ENCODE measurements around the gene GSTM4. TPM values are rescaled to one million over a fixed set of nuclear protein-coding genes. Genes with fewer than 3 reads are reported as not detected.

Gene GSTM4
- polyA plus RNA-seq, 1 experiment, result 28.5 TPM

DNA sequence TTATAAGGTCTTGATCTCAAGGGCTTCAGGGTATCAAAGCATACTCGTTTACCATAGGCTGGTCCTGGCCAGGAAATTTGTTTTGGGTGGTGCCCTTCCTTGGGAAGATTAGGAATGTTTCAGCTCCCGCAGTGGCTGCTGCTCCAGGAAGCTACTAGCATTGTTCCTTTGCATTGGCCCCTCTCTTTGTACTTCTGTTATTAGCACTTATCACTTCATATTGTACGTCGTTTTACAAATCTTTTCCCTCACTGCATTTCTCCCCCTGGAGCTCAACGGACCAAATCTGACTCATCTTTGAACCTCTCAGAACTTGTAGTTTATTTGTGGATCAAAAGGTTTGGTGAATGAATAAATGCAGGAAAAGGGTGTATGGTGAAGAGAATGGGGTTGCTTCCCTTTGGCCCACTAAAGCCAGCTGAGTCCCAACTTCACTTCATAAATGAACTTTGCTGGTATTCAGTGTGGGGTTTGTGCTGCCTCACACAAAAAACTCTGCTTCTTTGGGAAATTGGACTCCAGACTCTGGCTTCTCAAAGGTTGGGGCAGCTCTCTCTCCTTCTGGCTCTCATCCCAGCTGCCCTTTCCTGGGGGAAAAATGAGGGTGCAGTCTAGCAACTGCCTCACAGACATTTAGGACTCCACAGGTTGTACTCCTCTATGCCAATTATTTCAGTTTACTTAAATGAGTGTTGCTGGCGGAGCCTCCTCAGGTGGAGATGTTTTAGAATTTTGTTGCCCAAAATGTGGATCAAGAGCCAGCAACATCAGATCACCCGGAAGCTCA lies 42.3 kb upstream of the GSTM4 start:
- no peaks in the 10 kb centered on the region for H3K36me3 ChIP-seq (ENCODE audit: control insufficient read depth, insufficient read depth, low read length)
- no peak for TF ChIP-seq CTCF (IDR thresholded peaks at IDR 0.05; ENCODE audit: insufficient read depth, low read depth, low read length)
- H3K4me3 ChIP-seq (ENCODE audit: low read depth, low read length), result no peak overlapping the region
- no peaks in the 10 kb centered on the region for H3K27me3 ChIP-seq (ENCODE audit: control insufficient read depth, insufficient read depth, low read length)
- ChIA-PET CTCF (interaction anchor here (0.7 to 4.2 kb wide), 10 partner anchors 14 to 160 kb away, joined by 3 to 27 read pairs (median 3); no protein-coding TSS in a partner anchor), POLR2A (no interaction called here)
- no peak for DNase-seq (ENCODE audit: low read depth)

DNA sequence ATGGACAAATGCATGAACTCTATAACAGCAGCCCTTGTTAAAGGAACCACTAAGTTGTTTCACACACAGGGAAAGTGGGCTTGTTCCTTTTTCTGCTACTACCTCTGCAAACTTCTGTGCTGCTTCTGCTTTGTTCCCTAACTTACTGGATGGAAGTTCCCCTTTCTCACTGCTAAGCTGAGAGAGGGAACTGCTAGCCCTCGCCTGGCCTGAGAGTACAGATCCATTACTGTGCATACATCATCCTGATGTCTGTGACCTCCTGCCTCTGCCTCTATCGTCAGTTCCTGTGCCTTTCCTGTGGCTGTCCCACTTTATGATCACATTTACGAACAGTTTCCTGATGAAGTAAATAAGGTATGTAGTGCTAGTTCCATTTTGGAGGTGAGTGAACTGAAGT lies 40.0 kb upstream of the GSTM4 start:
- CTCF ChIA-PET, result interaction anchor here (2.1 kb wide), 1 partner anchor 24 kb away, joined by 13 read pairs; no protein-coding TSS in a partner anchor
- POLR2A ChIA-PET, result no interaction called here
- H3K36me3 ChIP-seq (ENCODE audit: control insufficient read depth, insufficient read depth, low read length), result no peaks in the 10 kb centered on the region
- no peaks in the 10 kb centered on the region for H3K27me3 ChIP-seq (ENCODE audit: control insufficient read depth, insufficient read depth, low read length)
- DNase-seq (ENCODE audit: low read depth), result no peak
- no peak for TF ChIP-seq CTCF (IDR thresholded peaks at IDR 0.05; ENCODE audit: insufficient read depth, low read depth, low read length)
- no peak overlapping the region for H3K4me3 ChIP-seq (ENCODE audit: low read depth, low read length)

- ChIA-PET POLR2A (no interaction called here), CTCF (interaction anchor here (0.8 to 2.1 kb wide), 4 partner anchors 8 to 126 kb away, joined by 3 to 13 read pairs (median 3); no protein-coding TSS in a partner anchor)
- H3K4me3 ChIP-seq (ENCODE audit: low read depth, low read length), result no peak overlapping the region
- TF ChIP-seq CTCF (IDR thresholded peaks at IDR 0.05; ENCODE audit: insufficient read depth, low read depth, low read length), result no peak
- no peaks in the 10 kb centered on the region for H3K36me3 ChIP-seq (ENCODE audit: control insufficient read depth, insufficient read depth, low read length)
- H3K27me3 ChIP-seq (ENCODE audit: control insufficient read depth, insufficient read depth, low read length), result no peaks in the 10 kb centered on the region
- no peak for DNase-seq (ENCODE audit: low read depth)
Observed at GRCh38 chr1:109616391-109616790, 39.5 kb upstream of the GSTM4 start.

DNA sequence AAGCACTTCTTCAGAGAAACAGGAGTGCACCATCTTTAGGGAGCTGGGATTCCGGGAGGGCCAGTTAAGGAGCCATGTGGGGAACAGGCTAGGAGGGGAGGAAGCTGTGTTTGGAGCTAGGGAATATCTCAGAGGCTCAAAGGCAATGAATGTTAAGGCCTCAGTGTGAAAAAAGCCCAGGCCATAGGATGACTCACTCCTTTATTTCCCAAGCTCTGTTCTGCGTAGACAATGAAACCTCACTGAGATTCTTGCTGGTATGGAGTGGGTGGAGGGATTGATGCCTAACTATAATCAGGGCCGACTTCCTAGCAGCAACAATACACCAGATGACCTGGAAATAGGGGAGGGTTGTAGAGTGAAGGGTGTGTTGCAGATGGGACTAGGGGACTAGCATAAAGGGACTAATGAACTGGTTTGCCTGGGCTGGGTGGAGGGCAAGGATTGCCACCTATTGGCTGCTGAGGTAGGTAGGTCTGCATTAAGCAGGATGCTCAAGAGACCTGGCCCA lies 38.6 kb upstream of the GSTM4 start:
- TF ChIP-seq CTCF (IDR thresholded peaks at IDR 0.05; ENCODE audit: insufficient read depth, low read depth, low read length), result no peak
- CTCF ChIA-PET, result interaction anchor here (0.8 to 2.1 kb wide), 5 partner anchors 9 to 127 kb away, joined by 3 to 13 read pairs (median 3); partner anchors contain the start of gene GNAI3
- no peaks in the 10 kb centered on the region for H3K27me3 ChIP-seq (ENCODE audit: control insufficient read depth, insufficient read depth, low read length)
- H3K4me3 ChIP-seq (ENCODE audit: low read depth, low read length), result no peak overlapping the region
- POLR2A ChIA-PET, result interaction anchor here (0.5 kb wide), 2 partner anchors 9 to 776 kb away, joined by 3 to 4 read pairs; no protein-coding TSS in a partner anchor
- no peaks in the 10 kb centered on the region for H3K36me3 ChIP-seq (ENCODE audit: control insufficient read depth, insufficient read depth, low read length)
- DNase-seq (ENCODE audit: low read depth), result peak; percentile 80
